ENCODE data around the gene CCDC85A. TPM values are rescaled to one million over a fixed set of nuclear protein-coding genes. Genes with fewer than 3 reads are reported as not detected.

CCDC85A gene
- polyA plus RNA-seq, 1 experiment = 4.2 TPM

DNA sequence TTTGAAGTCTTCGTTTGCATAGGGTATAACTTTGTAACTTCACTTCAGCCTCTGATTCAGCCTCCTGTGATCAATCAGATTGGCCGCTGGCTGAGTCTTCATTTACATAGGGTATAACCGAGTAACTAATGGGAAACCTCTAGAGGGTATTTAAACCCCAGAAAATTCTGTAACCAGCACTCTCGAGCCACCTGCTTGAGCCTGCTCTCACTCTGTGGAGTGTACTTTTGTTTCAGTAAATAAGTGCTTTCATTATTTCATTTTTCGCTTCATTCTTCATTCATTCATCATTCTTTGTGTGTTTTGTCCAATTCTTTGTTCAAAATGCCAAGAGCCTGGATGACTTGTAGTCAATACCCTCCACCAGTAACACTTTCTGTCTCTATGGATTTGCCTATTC, 56.4 kb downstream of the CCDC85A start:
- TF ChIP-seq, protein P1, sequence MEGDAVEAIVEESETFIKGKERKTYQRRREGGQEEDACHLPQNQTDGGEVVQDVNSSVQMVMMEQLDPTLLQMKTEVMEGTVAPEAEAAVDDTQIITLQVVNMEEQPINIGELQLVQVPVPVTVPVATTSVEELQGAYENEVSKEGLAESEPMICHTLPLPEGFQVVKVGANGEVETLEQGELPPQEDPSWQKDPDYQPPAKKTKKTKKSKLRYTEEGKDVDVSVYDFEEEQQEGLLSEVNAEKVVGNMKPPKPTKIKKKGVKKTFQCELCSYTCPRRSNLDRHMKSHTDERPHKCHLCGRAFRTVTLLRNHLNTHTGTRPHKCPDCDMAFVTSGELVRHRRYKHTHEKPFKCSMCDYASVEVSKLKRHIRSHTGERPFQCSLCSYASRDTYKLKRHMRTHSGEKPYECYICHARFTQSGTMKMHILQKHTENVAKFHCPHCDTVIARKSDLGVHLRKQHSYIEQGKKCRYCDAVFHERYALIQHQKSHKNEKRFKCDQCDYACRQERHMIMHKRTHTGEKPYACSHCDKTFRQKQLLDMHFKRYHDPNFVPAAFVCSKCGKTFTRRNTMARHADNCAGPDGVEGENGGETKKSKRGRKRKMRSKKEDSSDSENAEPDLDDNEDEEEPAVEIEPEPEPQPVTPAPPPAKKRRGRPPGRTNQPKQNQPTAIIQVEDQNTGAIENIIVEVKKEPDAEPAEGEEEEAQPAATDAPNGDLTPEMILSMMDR (IDR thresholded peaks at IDR 0.05; ENCODE audit: insufficient read depth, low read depth, low read length) = no peak
- ChIA-PET CTCF (no interaction called here), POLR2A (no interaction called here)
- DNase-seq (ENCODE audit: low read depth) = no peak
- Histone ChIP-seq H3K27me3 (ENCODE audit: control insufficient read depth, insufficient read depth, low read length) (no peaks in the 10 kb centered on the region), H3K36me3 (ENCODE audit: control insufficient read depth, insufficient read depth, low read length) (no peaks in the 10 kb centered on the region), H3K4me3 (ENCODE audit: low read depth, low read length) (no peak overlapping the region)

DNA sequence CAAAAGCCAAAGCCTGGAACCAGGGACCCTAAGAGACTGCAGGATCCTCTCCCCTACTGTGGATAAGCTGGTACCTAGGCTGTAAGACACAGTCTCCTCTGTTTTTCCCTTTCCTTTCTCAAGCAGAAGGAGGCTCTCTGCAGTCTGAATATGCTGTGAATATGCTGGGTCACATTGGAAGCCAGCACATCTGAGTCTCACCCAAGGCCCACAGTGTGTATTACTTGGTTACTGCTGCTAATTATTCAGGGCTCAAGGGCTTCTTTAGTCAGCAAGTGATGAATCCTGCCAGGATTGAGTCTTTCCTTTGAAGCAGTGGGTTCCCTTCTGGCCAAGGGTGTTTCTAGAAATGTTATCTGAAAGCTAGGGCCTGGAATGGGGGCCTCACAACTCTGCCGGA, 60.7 kb downstream of the CCDC85A start:
- CTCF ChIA-PET = interaction anchor here (1.9 kb wide), 1 partner anchor 10 kb away, joined by 5 read pairs; no protein-coding TSS in a partner anchor
- H3K4me3 ChIP-seq (ENCODE audit: low read depth, low read length) = no peak overlapping the region
- H3K36me3 ChIP-seq (ENCODE audit: control insufficient read depth, insufficient read depth, low read length) = no peaks in the 10 kb centered on the region
- TF ChIP-seq, protein P1 (IDR thresholded peaks at IDR 0.05; ENCODE audit: insufficient read depth, low read depth, low read length) = no peak
- POLR2A ChIA-PET = no interaction called here
- DNase-seq (ENCODE audit: low read depth) = no peak
- H3K27me3 ChIP-seq (ENCODE audit: control insufficient read depth, insufficient read depth, low read length) = no peaks in the 10 kb centered on the region

DNA sequence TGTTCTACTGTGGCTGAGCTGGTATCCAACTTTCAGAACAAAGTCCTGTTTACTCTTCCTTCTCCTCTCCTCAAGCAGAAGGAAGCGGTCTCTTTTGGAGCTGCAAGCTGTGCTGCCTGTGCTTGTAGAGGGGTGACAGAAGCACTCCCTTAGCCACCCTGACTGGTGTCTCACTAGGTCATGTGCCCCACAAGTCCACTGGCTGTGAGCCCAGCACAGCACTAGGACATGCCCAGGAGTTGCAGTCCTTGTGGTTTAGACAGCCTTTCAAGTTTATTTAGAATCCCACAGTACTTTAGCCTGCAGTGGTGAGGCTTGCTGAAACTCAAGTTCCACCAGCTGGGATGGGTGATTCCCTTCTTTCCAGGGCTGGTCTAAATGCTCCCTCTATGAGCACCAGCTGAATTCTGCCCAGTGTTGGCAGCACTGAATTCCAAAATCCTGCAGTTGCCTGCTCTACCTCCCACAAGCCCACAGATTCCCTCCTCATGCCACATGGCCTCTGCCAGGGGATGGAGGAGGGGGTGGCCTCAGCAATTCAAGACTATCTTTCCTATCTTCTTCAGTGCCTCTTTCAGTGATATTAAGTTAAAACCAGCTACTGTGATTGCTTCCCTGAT, 61.2 kb downstream of the CCDC85A start:
- CTCF ChIA-PET = interaction anchor here (1.9 kb wide), 1 partner anchor 11 kb away, joined by 5 read pairs; no protein-coding TSS in a partner anchor
- Histone ChIP-seq H3K36me3 (ENCODE audit: control insufficient read depth, insufficient read depth, low read length) (no peaks in the 10 kb centered on the region), H3K27me3 (ENCODE audit: control insufficient read depth, insufficient read depth, low read length) (no peaks in the 10 kb centered on the region), H3K4me3 (ENCODE audit: low read depth, low read length) (no peak overlapping the region)
- no peak for DNase-seq (ENCODE audit: low read depth)
- POLR2A ChIA-PET = no interaction called here
- TF ChIP-seq, protein P1 (IDR thresholded peaks at IDR 0.05; ENCODE audit: insufficient read depth, low read depth, low read length) = no peak

DNA sequence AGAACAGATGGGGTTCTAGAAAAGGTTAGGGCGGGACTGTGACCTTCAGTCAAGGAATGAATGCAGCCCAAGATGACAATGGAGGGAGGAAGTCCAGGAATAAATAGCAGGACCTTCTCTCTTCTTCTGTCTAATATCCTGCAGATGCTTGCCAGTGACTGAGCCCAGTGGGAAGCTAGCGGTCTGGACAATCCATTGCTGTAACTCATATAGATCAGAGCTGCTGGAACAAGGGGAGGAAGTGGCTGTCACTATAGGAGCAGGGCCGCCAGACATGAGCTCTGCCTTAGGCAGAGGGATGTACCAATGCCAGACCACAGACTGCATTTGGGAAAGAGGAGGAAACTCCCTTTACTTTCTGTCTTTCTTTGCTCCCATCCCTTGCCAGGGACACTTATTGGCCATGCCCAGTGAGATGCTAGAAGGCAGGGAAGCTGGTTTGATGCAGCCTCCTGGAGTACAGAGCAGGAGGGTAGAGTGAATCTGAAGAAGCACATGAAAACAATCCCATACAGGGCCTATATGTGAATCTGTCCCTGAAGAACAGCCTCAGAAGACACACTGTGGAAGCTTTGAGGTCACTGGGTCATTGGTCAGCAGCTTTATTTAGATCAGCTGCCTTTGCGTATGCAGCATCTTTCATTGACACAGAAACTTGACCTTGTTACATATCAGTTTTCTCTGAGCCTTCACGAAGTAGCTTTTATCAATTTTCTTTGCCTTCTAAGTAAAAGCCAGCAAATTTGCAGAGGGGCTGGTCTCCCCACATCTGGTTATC, 65.4 kb downstream of the CCDC85A start:
- no peak for DNase-seq (ENCODE audit: low read depth)
- TF ChIP-seq, protein P1 (IDR thresholded peaks at IDR 0.05; ENCODE audit: insufficient read depth, low read depth, low read length) = no peak
- Histone ChIP-seq H3K36me3 (ENCODE audit: control insufficient read depth, insufficient read depth, low read length) (no peaks in the 10 kb centered on the region), H3K27me3 (ENCODE audit: control insufficient read depth, insufficient read depth, low read length) (no peaks in the 10 kb centered on the region), H3K4me3 (ENCODE audit: low read depth, low read length) (no peak overlapping the region)
- CTCF ChIA-PET = interaction anchor here (1.1 kb wide), 1 partner anchor 12 kb away, joined by 6 read pairs; no protein-coding TSS in a partner anchor
- POLR2A ChIA-PET = no interaction called here

DNA sequence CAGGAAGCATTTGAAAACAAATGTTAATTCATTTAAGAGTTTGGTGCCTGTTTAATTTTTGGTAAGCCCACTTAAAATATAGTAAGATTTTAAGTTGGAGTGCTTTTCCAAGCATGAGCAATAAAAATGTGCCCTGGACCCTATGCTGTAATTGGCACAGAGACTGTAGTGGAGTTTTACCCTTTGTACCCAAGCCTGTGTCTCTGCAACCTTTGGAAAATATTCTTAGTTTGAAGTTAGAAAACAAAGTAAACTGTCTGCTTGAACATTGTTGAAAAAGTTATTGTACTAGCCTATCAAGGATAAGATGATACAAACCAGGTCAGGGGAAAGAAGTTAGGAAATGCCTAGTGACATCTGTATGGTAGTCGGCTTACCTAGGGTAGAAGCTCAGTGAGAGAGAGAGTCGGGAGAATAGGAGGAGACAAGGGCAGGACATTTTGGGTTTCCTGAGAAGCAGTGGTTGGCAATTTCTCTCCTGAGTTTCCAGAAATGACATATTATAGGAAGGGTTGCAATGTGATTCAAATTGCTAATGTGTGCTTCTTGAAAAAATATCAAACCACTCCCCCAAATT, 66.5 kb downstream of the CCDC85A start:
- H3K4me3 ChIP-seq (ENCODE audit: low read depth, low read length) = no peak overlapping the region
- TF ChIP-seq, protein P1 (IDR thresholded peaks at IDR 0.05; ENCODE audit: insufficient read depth, low read depth, low read length) = no peak
- CTCF ChIA-PET = no interaction called here
- no peaks in the 10 kb centered on the region for H3K36me3 ChIP-seq (ENCODE audit: control insufficient read depth, insufficient read depth, low read length)
- DNase-seq (ENCODE audit: low read depth) = no peak
- POLR2A ChIA-PET = no interaction called here
- no peaks in the 10 kb centered on the region for H3K27me3 ChIP-seq (ENCODE audit: control insufficient read depth, insufficient read depth, low read length)

Data from BJ (cell line).